ENCODE results near the gene MAPKAPK3. TPM values are rescaled to one million over a fixed set of nuclear protein-coding genes. Genes with fewer than 3 reads are reported as not detected.

MAPKAPK3 gene
- total and polyA plus RNA-seq, 8 donors = 15.8 to 30.6 (median 23.1) TPM

GRCh38 chr3:50627407-50628051 lies 10.6 kb downstream of the MAPKAPK3 start:
- Histone ChIP-seq H3K36me3 (no peaks in the 10 kb centered on the region), H3K27me3 (no peaks in the 10 kb centered on the region), H3K27ac (no peak overlapping the region), H3K9me3 (no peaks in the 10 kb centered on the region), H3K4me1 (peaks cover 0 to 7% (median 3%) of the 10 kb centered on the region in 3 donors), H3K4me3 (no peak overlapping the region)
- no peak for FAIRE-seq
- DNase-seq = peak in 1 of 6 donors; percentile 38
- intact Hi-C loops (cut with DNase I) = loop anchor here in 1 of 3 donors (10.0 kb wide), 1 partner anchor 747 kb away; no protein-coding TSS in a partner anchor
- 70 to 72% methylated on average over 6 of the region's 6 CpGs for WGBS, 2 donors
- peak in 3 of 4 donors; percentile 37 to 54 (median 47) for ATAC-seq
- TF ChIP-seq CTCF (IDR thresholded peaks at IDR 0.05) = no peak

- ATAC-seq (no peak), DNase-seq (no peak), FAIRE-seq (no peak)
- Histone ChIP-seq H3K36me3 (no peaks in the 10 kb centered on the region), H3K27me3 (no peaks in the 10 kb centered on the region), H3K4me1 (peaks cover 0 to 7% (median 3%) of the 10 kb centered on the region in 3 donors), H3K9me3 (no peaks in the 10 kb centered on the region), H3K4me3 (no peak overlapping the region), H3K27ac (no peak overlapping the region)
- intact Hi-C loops (cut with DNase I) = loop anchor here in 1 of 3 donors (10.0 kb wide), 1 partner anchor 746 kb away; no protein-coding TSS in a partner anchor
- 98 to 100% methylated on average over 3 of the region's 3 CpGs for WGBS, 2 donors
- TF ChIP-seq CTCF (IDR thresholded peaks at IDR 0.05) = no peak
Observed at GRCh38 chr3:50628601-50629000, 11.7 kb downstream of the MAPKAPK3 start.

GRCh38 chr3:50630394-50630793 lies 13.4 kb downstream of the MAPKAPK3 start:
- Histone ChIP-seq H3K4me3 (no peak overlapping the region), H3K9me3 (no peaks in the 10 kb centered on the region), H3K27me3 (no peaks in the 10 kb centered on the region), H3K36me3 (no peaks in the 10 kb centered on the region), H3K4me1 (no peaks in the 10 kb centered on the region), H3K27ac (no peak overlapping the region)
- no peak for FAIRE-seq
- no peak for ATAC-seq
- DNase-seq = no peak
- whole genome bisulfite sequencing, 2 donors = 93 to 96% methylated on average over 6 of the region's 6 CpGs
- no peak for TF ChIP-seq CTCF (IDR thresholded peaks at IDR 0.05)
- intact Hi-C loops (cut with DNase I) = no loop called here

- Histone ChIP-seq H3K4me3 (no peak overlapping the region), H3K36me3 (no peaks in the 10 kb centered on the region), H3K27ac (no peak overlapping the region), H3K27me3 (no peaks in the 10 kb centered on the region), H3K4me1 (no peaks in the 10 kb centered on the region), H3K9me3 (no peaks in the 10 kb centered on the region)
- FAIRE-seq = no peak
- peak in 2 of 4 donors; percentile 57 to 58 for ATAC-seq
- intact Hi-C loops (cut with DNase I) = no loop called here
- TF ChIP-seq CTCF (IDR thresholded peaks at IDR 0.05) = no peak
- no peak for DNase-seq
- WGBS, 2 donors = 77 to 85% methylated on average over 7 of the region's 7 CpGs
Observed at GRCh38 chr3:50630877-50631276, 13.9 kb downstream of the MAPKAPK3 start.

- Histone ChIP-seq H3K27ac (no peak overlapping the region), H3K9me3 (no peaks in the 10 kb centered on the region), H3K4me1 (no peaks in the 10 kb centered on the region), H3K27me3 (no peaks in the 10 kb centered on the region), H3K4me3 (no peak overlapping the region), H3K36me3 (no peaks in the 10 kb centered on the region)
- DNase-seq (no peak), ATAC-seq (peak in 1 of 4 donors; percentile 52), FAIRE-seq (no peak)
- intact Hi-C loops (cut with DNase I) = no loop called here
- no peak for TF ChIP-seq CTCF (IDR thresholded peaks at IDR 0.05)
- WGBS, 2 donors = 57 to 59% methylated on average over 5 of the region's 5 CpGs
Observed at GRCh38 chr3:50632450-50632849, 15.5 kb downstream of the MAPKAPK3 start.
